K562 (cell line): ENCODE results near the gene NFE2. TPM values are rescaled to one million over a fixed set of nuclear protein-coding genes. Genes with fewer than 3 reads are reported as not detected.
"Not testable (repeated sequence)": the region's sequence is repeated elsewhere in the genome, so short reads cannot be mapped to it uniquely, and the experiment has no call there.

Experiments
- ATAC-seq: fragments of 200-7000 bp; cut with Tn5 transposase; 3 replicates; pipeline ENCODE4 v1.9.1; 2020; ENCODE audit warnings: moderate library complexity
- BruUV-seq: library from RNA; stranded (reverse); fragments of 400-500 nt; replicated peaks from 2 replicates; lab custom pipeline; 2021; lab: Mats Ljungman, UMichigan
- CTCF ChIA-PET: fragments of 300-600 bp; formaldehyde crosslinking; extraction: SDS; loops from one replicate; lab custom pipeline; 2021; ENCODE audit warnings: low intra/inter-chr PET ratio; lab: Yijun Ruan, JAX
- POLR2A ChIA-PET: fragments of 300-600, 350-650 bp; sonication (Branson Sonifier 250); formaldehyde crosslinking; extraction: SDS; loops from one replicate; lab custom pipeline; 2021; ENCODE audit warnings: antibody characterized with exemption, inconsistent platforms; lab: Yijun Ruan, JAX
- DNase-seq, 4 experiments: peaks; one replicate each; pipeline versions ENCODE4 v3.0.0 to v3.0.0-alpha.2; 2011 to 2018; ENCODE audit warnings: low spot score in 3 of 4, mixed read lengths in 3 of 4; ENCODE audit errors: extremely low read depth in 1 of 4
- FAIRE-seq: peaks from 2 replicates; lab custom pipeline; 2011; peaks lifted over from hg19 to GRCh38; lab: Jason Lieb, UNC
- H2AFZ ChIP-seq: 2 replicates; pipeline ENCODE4 v1.6.0; 2011; ENCODE audit warnings: low read depth, low read length, control low read depth, inconsistent platforms
- H3K27ac ChIP-seq: fragments of 200-600 bp; 3 replicates; pipeline ENCODE4 v1.8.0; 2011; ENCODE audit warnings: low read depth, mild to moderate bottlenecking, control low read depth, inconsistent platforms, low read length, moderate library complexity, mixed read lengths; ENCODE audit errors: extremely low read depth
- H3K27me3 ChIP-seq, 2 experiments: fragments of 300-600 bp in 1 of 2; 2 replicates in 1 of 2; 3 replicates in 1 of 2; pipeline versions ENCODE4 v1.6.0 to v1.8.0; 2011; ENCODE audit warnings: inconsistent platforms in 2 of 2, low read length in 2 of 2, mild to moderate bottlenecking in 1 of 2, mixed read lengths in 1 of 2, moderate library complexity in 1 of 2; ENCODE audit not compliant: control insufficient read depth in 2 of 2, insufficient read depth in 2 of 2
- H3K36me3 ChIP-seq: fragments of 300-600 bp; 3 replicates; pipeline ENCODE4 v1.8.0; 2011; ENCODE audit warnings: mild to moderate bottlenecking, low read length, inconsistent platforms; ENCODE audit not compliant: control insufficient read depth, insufficient read depth
- H3K4me1 ChIP-seq, 2 experiments: fragments of 200-600 bp in 1 of 2; replicated peaks in 1 of 2; 2 replicates in 1 of 2; 3 replicates in 1 of 2; pipeline versions ENCODE4 v1.5.1 to v1.8.0; 2011; ENCODE audit warnings: inconsistent platforms in 2 of 2, low read length in 2 of 2, mild to moderate bottlenecking in 1 of 2, mixed read lengths in 1 of 2, moderate library complexity in 1 of 2; ENCODE audit not compliant: control insufficient read depth in 2 of 2, insufficient read depth in 2 of 2
- H3K4me2 ChIP-seq: 2 replicates; pipeline ENCODE4 v1.6.1; 2011; ENCODE audit warnings: low read length, control low read depth, inconsistent platforms, mixed read lengths; ENCODE audit not compliant: insufficient read depth
- H3K4me3 ChIP-seq: fragments of 200-600 bp; sonication (generic), shearing (Covaris generic); 2 replicates; pipeline ENCODE4 v1.5.1; 2016; ENCODE audit warnings: control low read depth, inconsistent platforms
- H3K79me2 ChIP-seq: fragments of 200-600 bp; 3 replicates; pipeline ENCODE4 v1.8.0; 2011; ENCODE audit warnings: low read length, inconsistent platforms; ENCODE audit not compliant: control insufficient read depth, insufficient read depth
- H3K9ac ChIP-seq, 2 experiments: 2 replicates each; pipeline versions ENCODE4 v1.6.0 to v1.6.1; 2011; ENCODE audit warnings: low read depth in 2 of 2, low read length in 2 of 2, control low read depth in 1 of 2, inconsistent platforms in 1 of 2, mild to moderate bottlenecking in 1 of 2, mixed read lengths in 1 of 2; ENCODE audit not compliant: insufficient read depth in 1 of 2
- H3K9me1 ChIP-seq: one replicate; pipeline ENCODE4 v1.6.0; 2011; ENCODE audit warnings: inconsistent platforms, mild to moderate bottlenecking, low read length, moderate library complexity; ENCODE audit not compliant: control insufficient read depth, insufficient read depth
- H3K9me3 ChIP-seq: replicated peaks from 2 replicates; pipeline ENCODE4 v1.5.1; 2011; ENCODE audit warnings: low read depth, low read length, inconsistent platforms; ENCODE audit not compliant: control insufficient read depth, insufficient read depth
- H4K20me1 ChIP-seq: replicated peaks from 2 replicates; pipeline ENCODE4 v1.6.1; 2011; ENCODE audit warnings: low read length, inconsistent platforms, mixed read lengths; ENCODE audit not compliant: control insufficient read depth, insufficient read depth
- CHD1 ChIP-seq: fragments of 200-600 bp; sonication (generic); IDR thresholded peaks from one replicate; pipeline ENCODE4 v1.6.1; 2012; ENCODE audit warnings: mild to moderate bottlenecking, moderate library complexity, low read length, inconsistent platforms
- EGR1 ChIP-seq: fragments of 450-650 bp; conservative IDR thresholded peaks from 2 replicates; pipeline ENCODE4 v1.6.1; 2017; ENCODE audit warnings: mild to moderate bottlenecking
- SAFB ChIP-seq: fragments of 200-400 bp; formaldehyde crosslinking; IDR thresholded peaks from 2 replicates; pipeline ENCODE4 v1.6.1; 2017; ENCODE audit warnings: low read depth, low read length, borderline replicate concordance
- SIN3A ChIP-seq, 2 experiments: fragments of 150-350 bp in 1 of 2; IDR thresholded peaks; 2 replicates each; pipeline ENCODE4 v1.6.1; 2011 to 2016; ENCODE audit warnings: borderline replicate concordance in 2 of 2, low read depth in 2 of 2, low read length in 2 of 2, mild to moderate bottlenecking in 2 of 2, moderate library complexity in 2 of 2; ENCODE audit not compliant: control insufficient read depth in 1 of 2
- SUPT5H ChIP-seq: fragments of 450-650 bp; IDR thresholded peaks from 2 replicates; pipeline ENCODE4 v1.6.1; 2016
- ZNF445 ChIP-seq: fragments of 250-450 bp; sonication (Bioruptor Pico); IDR thresholded peaks from 2 replicates; pipeline ENCODE4 v1.4.0; 2020; ENCODE audit warnings: low read depth, mild to moderate bottlenecking, moderate library complexity
- ZNF696 ChIP-seq: fragments of 250-450 bp; sonication (Bioruptor Pico); conservative IDR thresholded peaks from 2 replicates; pipeline ENCODE4 v1.4.0; 2020; ENCODE audit warnings: mild to moderate bottlenecking, moderate library complexity
- WGBS: fragments of 100-300 bp; shearing (Covaris generic); methylation state at CpG from one replicate; pipeline ENCODE4 v1.1.6; 2016; ENCODE audit warnings: low coverage, mixed read lengths; ENCODE audit not compliant: insufficient coverage; ENCODE audit errors: missing lambda C conversion rate; 5-methylcytosine and 5-hydroxymethylcytosine counted together
- in situ Hi-C: fragments of 300-500 bp; cut with MboI; formaldehyde crosslinking; loops from 4 replicates; pipeline ENCODE4 v1.15.0; 2018; ENCODE audit warnings: inconsistent platforms, mixed read lengths
- intact Hi-C: fragments of 100-400 bp; cut with micrococcal nuclease; formaldehyde crosslinking; loops from 2 replicates; pipeline ENCODE4 v1.14.2; 2022
- polyA plus RNA-seq, 8 experiments: library from polyadenylated mRNA; depleted of rRNA in 4 of 8; stranded (reverse) in 5 of 8; unstranded in 3 of 8; fragments of >200 nt; fragmentation: Nextera tagmentation in 2 of 8; fragmentation: Illumina TruSeq in 1 of 8; extraction: Ambion mirVana in 2 of 8; extraction: Trizol in 1 of 8; gene quantifications; 2 replicates each; pipeline versions ENCODE4 v1.2.1 to v1.2.3, GENCODE V29; 2011 to 2014; ENCODE audit warnings: inconsistent platforms in 1 of 8, missing spikeins in 1 of 8
- total RNA-seq, 7 experiments: library from RNA; depleted of rRNA in 6 of 7; stranded (reverse); fragments of >200 nt in 6 of 7; fragmentation: Illumina TruSeq in 2 of 7; extraction: Trizol in 2 of 7; gene quantifications; 2 replicates each; pipeline versions ENCODE4 v1.2.1 to v1.2.3, GENCODE V29; 2011 to 2021; ENCODE audit warnings: low replicate concordance in 1 of 7
- TF ChIP-seq, protein P1 (sequence below): sonication (generic); formaldehyde crosslinking; IDR thresholded peaks from 2 replicates; pipeline ENCODE4 v1.8.0; 2022; ENCODE audit warnings: missing genetic modification reagents, mild to moderate bottlenecking, moderate library complexity, borderline replicate concordance

NFE2 gene
- total and polyA plus RNA-seq, 9 of the 15 experiments (the other 6 are each of a cell fraction or from before 2014, with no cell fraction given), result 12.3 to 282 (median 208) TPM

DNA sequence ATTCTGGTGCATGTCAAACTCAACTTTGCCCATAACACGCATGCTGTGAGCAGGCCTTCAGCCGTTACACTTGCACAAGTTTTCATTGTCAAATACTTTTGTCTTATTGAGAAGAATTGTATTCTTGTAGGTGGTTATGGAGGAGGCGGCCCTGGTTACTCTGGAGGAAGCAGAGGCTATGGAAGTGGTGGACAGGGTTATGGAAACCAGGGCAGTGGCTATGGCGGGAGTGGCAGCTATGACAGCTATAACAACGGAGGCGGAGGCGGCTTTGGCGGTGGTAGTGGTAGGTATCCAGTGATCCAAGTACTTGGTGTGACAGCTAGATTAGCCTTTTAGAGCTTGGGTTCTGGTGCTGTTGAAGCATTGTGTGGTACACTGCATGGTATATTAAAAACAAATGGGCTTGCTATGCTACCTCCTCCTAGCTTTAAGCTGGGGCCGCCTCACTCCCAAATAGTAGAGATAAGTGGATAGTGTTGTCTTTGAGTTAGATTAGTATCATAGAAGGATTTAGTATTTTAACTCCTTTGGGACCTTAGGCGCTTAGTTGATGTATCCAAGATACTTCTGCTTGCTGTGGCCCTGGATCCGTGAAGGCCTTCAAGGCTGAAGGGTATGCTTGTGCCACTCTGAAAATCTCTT lies 17.7 kb downstream of the NFE2 start (continued):
- TF ChIP-seq SIN3A (IDR thresholded peaks at IDR 0.05; ENCODE audit: borderline replicate concordance in 2 of 2, control insufficient read depth in 1 of 2, low read depth in 2 of 2, low read length in 2 of 2) (peak in 1 of 2 experiments; percentile 64; a peak in 1 of 4 replicates), SAFB (no peak), EGR1 (peak; percentile 28; the same call in 1 of the 2 replicates)
- TF ChIP-seq, protein P1, sequence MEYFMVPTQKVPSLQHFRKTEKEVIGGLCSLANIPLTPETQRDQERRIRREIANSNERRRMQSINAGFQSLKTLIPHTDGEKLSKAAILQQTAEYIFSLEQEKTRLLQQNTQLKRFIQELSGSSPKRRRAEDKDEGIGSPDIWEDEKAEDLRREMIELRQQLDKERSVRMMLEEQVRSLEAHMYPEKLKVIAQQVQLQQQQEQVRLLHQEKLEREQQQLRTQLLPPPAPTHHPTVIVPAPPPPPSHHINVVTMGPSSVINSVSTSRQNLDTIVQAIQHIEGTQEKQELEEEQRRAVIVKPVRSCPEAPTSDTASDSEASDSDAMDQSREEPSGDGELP, result peak; percentile 42; the same call in 1 of the 2 replicates
- TF ChIP-seq, all 486 proteins: peak for 22

- H3K9me3 ChIP-seq, intact Hi-C loops, DNase-seq, CTCF ChIA-PET, H2AFZ ChIP-seq, FAIRE-seq, in situ Hi-C loops, BruUV-seq, H3K27me3 ChIP-seq, H3K9me1 ChIP-seq, ATAC-seq: not testable (repeated sequence)
- Histone ChIP-seq H3K9ac (peak overlapping the region; percentile 77 to 100; a peak in 3 of 4 replicates), H3K79me2 (peaks cover 95% of the 10 kb centered on the region), H3K4me1 (peaks cover 8 to 14% of the 10 kb centered on the region in 2 experiments; a peak in 3 of 5 replicates), H3K27ac (peak overlapping the region; percentile 99), H3K4me3 (peak overlapping the region; percentile 71), H3K36me3 (peaks cover 78% of the 10 kb centered on the region), H3K4me2 (peak overlapping the region; percentile 100), H4K20me1 (peaks cover 51% of the 10 kb centered on the region)
- TF ChIP-seq ZNF696 (CRISPR knock-in tag), result peak; percentile 52; the same call in 1 of the 2 replicates
- 0 out of 2 replicates have a peak, but pooled peaks have one; percentile 2 for TF ChIP-seq SUPT5H
- peak; percentile 39 for TF ChIP-seq CHD1
- peak; percentile 49; the same call in 1 of the 2 replicates for TF ChIP-seq ZNF445 (CRISPR knock-in tag)
- WGBS, result 0% methylated on average over 4 of the region's 4 CpGs
- POLR2A ChIA-PET, result interaction anchor here (0.6 to 3.8 kb wide), 26 partner anchors 11 to 1536 kb away, joined by 3 to 155 read pairs (median 4); partner anchors contain the start of genes COPZ1, NFE2, ORMDL2 and SARNP
Observed at GRCh38 chr12:54281694-54282093, 19.1 kb downstream of the NFE2 start.
